Measurements from ENCODE around the gene TRAF2. TPM values are rescaled to one million over a fixed set of nuclear protein-coding genes. Genes with fewer than 3 reads are reported as not detected.
"Not testable (repeated sequence)": the region's sequence is repeated elsewhere in the genome, so short reads cannot be mapped to it uniquely, and the experiment has no call there.

Gene TRAF2
- total RNA-seq, 1 donor from 2014 or later = 10.0 TPM

DNA sequence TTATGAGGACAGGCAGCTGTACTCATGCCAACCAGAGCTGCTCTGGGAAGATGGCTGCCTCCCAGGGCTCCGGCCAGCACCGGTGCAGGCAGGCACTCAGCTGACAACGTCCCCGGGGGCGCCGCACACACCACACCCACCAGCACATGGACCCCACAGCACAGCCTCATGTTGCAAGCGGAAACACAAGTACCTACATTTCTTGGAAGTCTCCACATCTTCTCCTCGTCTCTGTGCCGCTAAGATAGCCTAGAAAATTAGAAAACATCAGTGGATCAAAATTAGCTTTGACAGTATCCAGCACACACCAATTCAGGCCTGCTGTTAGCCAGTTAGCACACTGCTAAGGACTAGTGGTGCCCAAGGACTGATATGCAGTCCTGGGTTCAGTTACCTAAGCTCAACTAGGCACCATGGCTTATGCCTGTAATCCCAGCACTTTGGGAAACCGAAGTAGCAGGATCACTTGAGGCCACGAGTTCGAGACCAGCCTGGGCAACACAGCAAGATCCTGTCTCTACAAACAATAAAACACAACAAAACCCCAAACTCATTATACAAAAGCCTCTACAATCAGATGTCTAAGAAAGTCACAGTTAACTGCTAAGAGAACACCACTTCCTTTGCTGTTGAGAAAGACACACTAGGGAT lies 22.6 kb upstream of the TRAF2 start:
- H3K36me3 ChIP-seq = peaks cover 40% of the 10 kb centered on the region
- H3K4me3 ChIP-seq = no peak overlapping the region
- no peaks in the 10 kb centered on the region for H3K9me3 ChIP-seq (replicated peaks)
- no peak overlapping the region for H3K27ac ChIP-seq (replicated peaks)
- TF ChIP-seq, protein P1, sequence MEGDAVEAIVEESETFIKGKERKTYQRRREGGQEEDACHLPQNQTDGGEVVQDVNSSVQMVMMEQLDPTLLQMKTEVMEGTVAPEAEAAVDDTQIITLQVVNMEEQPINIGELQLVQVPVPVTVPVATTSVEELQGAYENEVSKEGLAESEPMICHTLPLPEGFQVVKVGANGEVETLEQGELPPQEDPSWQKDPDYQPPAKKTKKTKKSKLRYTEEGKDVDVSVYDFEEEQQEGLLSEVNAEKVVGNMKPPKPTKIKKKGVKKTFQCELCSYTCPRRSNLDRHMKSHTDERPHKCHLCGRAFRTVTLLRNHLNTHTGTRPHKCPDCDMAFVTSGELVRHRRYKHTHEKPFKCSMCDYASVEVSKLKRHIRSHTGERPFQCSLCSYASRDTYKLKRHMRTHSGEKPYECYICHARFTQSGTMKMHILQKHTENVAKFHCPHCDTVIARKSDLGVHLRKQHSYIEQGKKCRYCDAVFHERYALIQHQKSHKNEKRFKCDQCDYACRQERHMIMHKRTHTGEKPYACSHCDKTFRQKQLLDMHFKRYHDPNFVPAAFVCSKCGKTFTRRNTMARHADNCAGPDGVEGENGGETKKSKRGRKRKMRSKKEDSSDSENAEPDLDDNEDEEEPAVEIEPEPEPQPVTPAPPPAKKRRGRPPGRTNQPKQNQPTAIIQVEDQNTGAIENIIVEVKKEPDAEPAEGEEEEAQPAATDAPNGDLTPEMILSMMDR (IDR thresholded peaks at IDR 0.05; ENCODE audit: borderline replicate concordance) = no peak
- DNase-seq = no peak
- H3K27me3 ChIP-seq (ENCODE audit: low read depth) = no peaks in the 10 kb centered on the region
- H3K4me1 ChIP-seq = peaks cover 53% of the 10 kb centered on the region
- intact Hi-C loops (cut with micrococcal nuclease) = loop anchor here (10.0 kb wide), 1 partner anchor 61 kb away; no protein-coding TSS in a partner anchor

DNA sequence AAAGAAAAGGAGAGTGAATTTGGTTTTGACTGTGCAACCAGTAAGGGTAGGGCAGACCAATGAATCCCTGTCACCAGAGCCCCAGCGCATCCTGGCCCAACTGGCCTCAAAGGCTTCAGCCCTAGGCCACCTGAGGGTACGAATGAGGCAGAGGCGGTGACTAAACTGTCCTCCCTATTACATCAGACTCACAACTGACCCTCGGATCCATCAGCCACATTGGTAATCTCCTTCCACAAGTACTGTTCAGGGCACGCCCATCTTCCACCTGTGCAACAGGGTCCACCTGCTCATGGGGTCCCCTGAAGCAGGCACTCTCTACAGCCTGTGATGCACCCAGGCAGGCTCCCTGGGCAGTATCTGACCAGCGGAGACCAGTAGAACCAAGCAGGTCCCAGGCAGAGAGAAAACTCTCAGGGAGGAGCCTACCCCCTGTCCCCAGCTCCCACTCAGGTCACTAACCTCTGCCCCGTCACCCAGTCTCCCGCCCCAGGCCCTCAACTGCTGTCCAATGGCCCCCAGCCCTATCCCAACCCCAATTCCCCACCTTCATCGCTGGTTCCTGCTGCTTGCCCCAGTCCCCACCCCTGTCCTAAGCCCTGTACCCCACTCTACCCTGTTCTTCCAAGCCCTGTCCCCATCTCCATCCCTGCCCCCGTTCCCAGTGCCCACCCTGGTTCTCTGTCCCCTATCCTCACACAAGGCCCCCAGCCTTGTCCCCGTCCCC lies 21.1 kb upstream of the TRAF2 start:
- Histone ChIP-seq H3K27ac (replicated peaks) (peak overlapping the region; percentile 95), H3K36me3 (peaks cover 40% of the 10 kb centered on the region), H3K4me1 (peaks cover 41% of the 10 kb centered on the region), H3K27me3 (ENCODE audit: low read depth) (no peaks in the 10 kb centered on the region), H3K9me3 (replicated peaks) (no peaks in the 10 kb centered on the region), H3K4me3 (peak overlapping the region; percentile 90)
- DNase-seq = peak; percentile 6
- intact Hi-C loops (cut with micrococcal nuclease) = loop anchor here (10.0 kb wide), 1 partner anchor 60 kb away; no protein-coding TSS in a partner anchor
- TF ChIP-seq, protein P1 (IDR thresholded peaks at IDR 0.05; ENCODE audit: borderline replicate concordance) = no peak

DNA sequence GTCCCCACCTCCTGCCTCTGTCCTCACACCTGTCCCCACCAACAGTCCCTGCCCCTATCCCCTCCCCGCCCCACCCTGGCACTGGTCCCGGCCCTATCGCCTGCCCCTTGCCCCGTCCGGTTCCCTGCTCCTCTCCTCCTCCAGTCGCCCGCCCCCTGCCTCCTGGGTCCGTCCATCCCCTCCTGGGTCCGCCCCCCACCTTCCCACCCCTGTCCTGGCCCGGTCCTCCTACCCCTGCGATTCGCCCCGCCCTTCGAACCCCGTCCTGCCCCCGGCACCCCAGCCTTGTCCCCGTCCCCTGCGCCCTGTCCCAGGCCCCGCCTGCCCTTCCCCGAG lies 20.6 kb upstream of the TRAF2 start:
- intact Hi-C loops (cut with micrococcal nuclease) = loop anchor here (10.0 kb wide), 1 partner anchor 59 kb away; no protein-coding TSS in a partner anchor
- peak overlapping the region; percentile 95 for H3K27ac ChIP-seq (replicated peaks)
- H3K36me3 ChIP-seq = peaks cover 37% of the 10 kb centered on the region
- peaks cover 41% of the 10 kb centered on the region for H3K4me1 ChIP-seq
- peak overlapping the region; percentile 90 for H3K4me3 ChIP-seq
- TF ChIP-seq, protein P1 (IDR thresholded peaks at IDR 0.05; ENCODE audit: borderline replicate concordance) = no peak
- H3K9me3 ChIP-seq (replicated peaks) = no peaks in the 10 kb centered on the region
- no peak for DNase-seq
- H3K27me3 ChIP-seq (ENCODE audit: low read depth) = no peaks in the 10 kb centered on the region

DNA sequence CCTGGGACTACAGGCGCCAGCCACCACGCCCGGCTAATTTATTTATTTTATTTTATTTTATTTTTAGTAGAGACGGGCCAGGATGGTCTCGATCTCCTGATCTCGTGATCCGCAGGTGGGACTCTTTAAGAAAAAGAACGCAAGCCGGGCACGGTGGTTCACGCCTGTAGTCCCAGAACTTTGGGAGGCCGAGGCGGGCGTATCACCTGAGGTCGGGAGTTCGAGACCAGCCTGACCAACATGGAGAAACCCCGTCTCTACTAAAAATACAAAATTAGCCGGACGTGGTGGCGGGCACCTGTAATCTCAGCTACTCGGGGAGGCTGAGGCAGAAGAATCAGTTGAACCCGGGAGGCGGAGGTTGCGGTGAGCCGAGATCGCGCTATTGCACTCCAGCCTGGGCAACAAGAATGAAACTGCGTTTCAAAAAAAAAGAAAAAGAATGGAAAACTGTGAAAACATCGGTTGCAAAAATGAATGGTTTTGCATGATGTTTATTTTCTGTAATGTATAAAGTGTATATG lies 19.4 kb upstream of the TRAF2 start:
- intact Hi-C loops (cut with micrococcal nuclease) = loop anchor here (10.0 kb wide), 1 partner anchor 58 kb away; no protein-coding TSS in a partner anchor
- not testable (repeated sequence) for DNase-seq; H3K9me3 ChIP-seq (replicated peaks); H3K27me3 ChIP-seq (ENCODE audit: low read depth)
- Histone ChIP-seq H3K36me3 (peaks cover 24% of the 10 kb centered on the region), H3K27ac (replicated peaks) (peak overlapping the region; percentile 95), H3K4me3 (peak overlapping the region; percentile 90), H3K4me1 (peaks cover 41% of the 10 kb centered on the region)

DNA sequence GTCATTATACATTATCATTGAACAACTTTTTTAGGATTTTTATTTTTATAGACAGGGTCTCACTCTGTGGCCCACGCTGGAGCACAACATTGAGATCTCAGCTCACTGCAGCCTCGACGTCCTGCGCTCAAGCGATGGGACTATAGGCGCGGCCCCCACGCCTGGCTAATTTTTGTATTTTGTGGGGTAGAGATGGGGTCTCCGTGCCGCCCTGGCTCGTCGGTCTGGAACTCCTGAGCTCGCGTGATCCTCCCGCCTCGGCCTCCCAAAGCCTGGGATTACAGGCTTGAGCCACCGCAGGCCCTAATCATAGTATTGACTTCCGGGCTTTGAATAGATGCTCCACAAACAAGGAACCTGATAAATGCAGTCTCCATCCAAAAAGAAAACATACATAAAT lies 18.8 kb upstream of the TRAF2 start:
- H3K36me3 ChIP-seq = peaks cover 19% of the 10 kb centered on the region
- TF ChIP-seq, protein P1 (IDR thresholded peaks at IDR 0.05; ENCODE audit: borderline replicate concordance) = no peak
- H3K4me1 ChIP-seq = peaks cover 41% of the 10 kb centered on the region
- no peaks in the 10 kb centered on the region for H3K27me3 ChIP-seq (ENCODE audit: low read depth)
- H3K4me3 ChIP-seq = no peak overlapping the region
- peaks cover 3% of the 10 kb centered on the region for H3K9me3 ChIP-seq (replicated peaks)
- DNase-seq = no peak
- intact Hi-C loops (cut with micrococcal nuclease) = loop anchor here (10.0 kb wide), 1 partner anchor 57 kb away; no protein-coding TSS in a partner anchor
- H3K27ac ChIP-seq (replicated peaks) = no peak overlapping the region
